OCI-LY3 (cell line): ENCODE data around the gene ZC3H6.
"Not testable (repeated sequence)": the region's sequence is repeated elsewhere in the genome, so short reads cannot be mapped to it uniquely, and the experiment has no call there.

Experiments
- H2AFZ ChIP-seq: fragments of 200-600, 300-600 bp; shearing (Covaris generic); 2 replicates; pipeline ENCODE4 v1.6.0; 2014; ENCODE audit warnings: antibody characterized with exemption, low read depth, low read length
- H3K27ac ChIP-seq: fragments of 200-600, 300-600 bp; sonication (generic); 2 replicates; pipeline ENCODE4 v1.5.1; 2014; ENCODE audit warnings: mild to moderate bottlenecking, low read length, moderate library complexity, mixed read lengths
- H3K27me3 ChIP-seq: fragments of 200-600, 300-600 bp; sonication (generic); 2 replicates; pipeline ENCODE4 v1.6.1; 2014; ENCODE audit warnings: low read depth, low read length, mixed read lengths
- H3K36me3 ChIP-seq: fragments of 200-600, 300-600 bp; sonication (generic); replicated peaks from 2 replicates; pipeline ENCODE3; 2014; ENCODE audit warnings: low read depth, low read length, mixed read lengths
- H3K4me1 ChIP-seq: fragments of 300-600, 200-600 bp; sonication (generic); 2 replicates; pipeline ENCODE4 v1.6.1; 2014; ENCODE audit warnings: low read length, mixed read lengths
- H3K4me2 ChIP-seq: fragments of 200-600, 300-600 bp; sonication (generic); 2 replicates; pipeline ENCODE4 v1.6.1; 2014; ENCODE audit warnings: low read length, mixed read lengths
- H3K4me3 ChIP-seq: fragments of 300-600, 200-600 bp; sonication (generic); 2 replicates; pipeline ENCODE4 v1.5.1; 2014; ENCODE audit warnings: antibody characterized with exemption, mild to moderate bottlenecking, low read length, moderate library complexity
- H3K79me2 ChIP-seq: fragments of 300-600, 200-600 bp; shearing (Covaris generic); 2 replicates; pipeline ENCODE4 v1.6.1; 2014; ENCODE audit warnings: mild to moderate bottlenecking, low read length, mixed read lengths
- H3K9ac ChIP-seq: fragments of 300-600, 200-600 bp; shearing (Covaris generic); 2 replicates; pipeline ENCODE4 v1.6.0; 2014; ENCODE audit warnings: mild to moderate bottlenecking, low read length, moderate library complexity
- H3K9me3 ChIP-seq: fragments of 200-600, 300-600 bp; shearing (Covaris generic); 2 replicates; pipeline ENCODE4 v1.6.1; 2014; ENCODE audit warnings: low read length, mixed read lengths; ENCODE audit not compliant: insufficient read depth
- H4K20me1 ChIP-seq: fragments of 200-600, 300-600 bp; sonication (generic); 2 replicates; pipeline ENCODE4 v1.6.1; 2016; ENCODE audit warnings: low read length, mixed read lengths; ENCODE audit not compliant: insufficient read depth
- CTCF ChIP-seq: fragments of 200-600, 300-600 bp; sonication (generic); IDR thresholded peaks from 2 replicates; pipeline ENCODE4 v1.5.1; 2014; ENCODE audit warnings: antibody characterized with exemption, low read length, low read depth
- EZH2phosphoT487 ChIP-seq: fragments of 200-600 bp; shearing (Covaris generic); IDR thresholded peaks from 2 replicates; pipeline ENCODE4 v1.6.1; 2018; ENCODE audit warnings: antibody characterized with exemption, mixed run types, low read depth

ZC3H6 gene

GRCh38 chr2:112345030-112346027 lies 69.9 kb downstream of the ZC3H6 start:
- no peaks in the 10 kb centered on the region for H4K20me1 ChIP-seq
- H3K36me3 ChIP-seq, result no peaks in the 10 kb centered on the region
- no peak overlapping the region for H3K9ac ChIP-seq
- H3K27ac ChIP-seq, result no peak overlapping the region
- H3K79me2 ChIP-seq, result no peaks in the 10 kb centered on the region
- no peak overlapping the region for H3K4me3 ChIP-seq
- no peak overlapping the region for H2AFZ ChIP-seq
- H3K9me3 ChIP-seq, result no peaks in the 10 kb centered on the region
- no peak for TF ChIP-seq EZH2phosphoT487
- TF ChIP-seq CTCF, result no peak
- H3K27me3 ChIP-seq, result no peaks in the 10 kb centered on the region
- H3K4me2 ChIP-seq, result no peak overlapping the region
- H3K4me1 ChIP-seq, result no peaks in the 10 kb centered on the region

- H3K4me3 ChIP-seq, H3K27me3 ChIP-seq, H3K36me3 ChIP-seq, H3K9ac ChIP-seq, H3K79me2 ChIP-seq, H4K20me1 ChIP-seq, H3K4me2 ChIP-seq, H3K4me1 ChIP-seq, H3K27ac ChIP-seq, H2AFZ ChIP-seq, H3K9me3 ChIP-seq: not testable (repeated sequence)
Measured at GRCh38 chr2:112352292-112352691, 76.9 kb downstream of the ZC3H6 start.

- H4K20me1 ChIP-seq, H3K4me3 ChIP-seq, H2AFZ ChIP-seq, H3K36me3 ChIP-seq, H3K9ac ChIP-seq, H3K27me3 ChIP-seq, H3K4me1 ChIP-seq, H3K4me2 ChIP-seq, H3K9me3 ChIP-seq, H3K27ac ChIP-seq, H3K79me2 ChIP-seq: not testable (repeated sequence)
Measured at GRCh38 chr2:112352809-112353603, 77.6 kb downstream of the ZC3H6 start.

GRCh38 chr2:112354335-112354734 lies 78.9 kb downstream of the ZC3H6 start:
- not testable (repeated sequence) for H3K4me3 ChIP-seq, H3K27me3 ChIP-seq, H3K27ac ChIP-seq, H3K4me1 ChIP-seq, H3K4me2 ChIP-seq, H3K36me3 ChIP-seq, H3K79me2 ChIP-seq, H3K9me3 ChIP-seq, H3K9ac ChIP-seq, H2AFZ ChIP-seq, H4K20me1 ChIP-seq

GRCh38 chr2:112360055-112360454 lies 84.7 kb downstream of the ZC3H6 start:
- H3K9me3 ChIP-seq, H3K79me2 ChIP-seq: not testable (repeated sequence)

More at GRCh38 chr2:112360055-112360454, 84.7 kb downstream of the ZC3H6 start:
- H3K9ac ChIP-seq, H3K27ac ChIP-seq, H3K4me1 ChIP-seq, H2AFZ ChIP-seq, H3K4me3 ChIP-seq, H3K36me3 ChIP-seq, H4K20me1 ChIP-seq, H3K27me3 ChIP-seq, H3K4me2 ChIP-seq: not testable (repeated sequence)
